Stimulated activated CD8-positive, alpha-beta memory T cell treated with anti-CD3 and anti-CD28 coated beads, Interleukin-4, amount 100 ng/mL, for 1 hour (primary cell): ENCODE results near the gene TSPYL4.

Source experiments
- DNase-seq, 2 donors: peaks; one replicate each; pipeline ENCODE4 v3.0.0-alpha.2; 2020; ENCODE audit warnings: low read depth in 2 of 2, low spot score in 1 of 2

The TSPYL4 gene

DNA sequence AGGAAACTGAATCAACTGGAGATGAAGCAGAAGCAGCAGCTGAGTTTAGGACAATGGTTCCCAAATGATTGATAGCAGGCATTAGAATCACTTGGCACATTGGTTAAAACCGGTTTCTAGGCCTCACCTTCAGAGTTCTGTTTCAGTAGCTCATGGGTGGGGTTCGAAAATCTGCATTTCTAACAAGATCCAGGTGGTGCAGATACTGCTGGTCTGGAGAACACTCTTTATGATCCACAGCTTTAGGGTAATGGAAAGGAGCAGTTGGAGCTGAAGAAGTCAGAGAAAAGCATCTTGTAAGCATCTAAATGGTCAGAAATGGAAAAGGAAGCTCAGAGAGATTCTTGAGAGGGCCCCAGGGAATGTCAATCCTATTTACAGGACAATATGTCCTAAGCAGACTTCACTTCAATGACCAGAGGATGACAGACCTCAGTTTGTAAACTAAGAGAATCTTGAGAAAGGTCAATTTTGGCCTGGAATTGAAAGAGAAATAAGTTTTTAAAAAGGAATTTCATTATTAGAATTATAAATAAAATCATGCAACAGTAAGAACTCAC, 17.4 kb upstream of the TSPYL4 start:
- DNase-seq = no peak

DNA sequence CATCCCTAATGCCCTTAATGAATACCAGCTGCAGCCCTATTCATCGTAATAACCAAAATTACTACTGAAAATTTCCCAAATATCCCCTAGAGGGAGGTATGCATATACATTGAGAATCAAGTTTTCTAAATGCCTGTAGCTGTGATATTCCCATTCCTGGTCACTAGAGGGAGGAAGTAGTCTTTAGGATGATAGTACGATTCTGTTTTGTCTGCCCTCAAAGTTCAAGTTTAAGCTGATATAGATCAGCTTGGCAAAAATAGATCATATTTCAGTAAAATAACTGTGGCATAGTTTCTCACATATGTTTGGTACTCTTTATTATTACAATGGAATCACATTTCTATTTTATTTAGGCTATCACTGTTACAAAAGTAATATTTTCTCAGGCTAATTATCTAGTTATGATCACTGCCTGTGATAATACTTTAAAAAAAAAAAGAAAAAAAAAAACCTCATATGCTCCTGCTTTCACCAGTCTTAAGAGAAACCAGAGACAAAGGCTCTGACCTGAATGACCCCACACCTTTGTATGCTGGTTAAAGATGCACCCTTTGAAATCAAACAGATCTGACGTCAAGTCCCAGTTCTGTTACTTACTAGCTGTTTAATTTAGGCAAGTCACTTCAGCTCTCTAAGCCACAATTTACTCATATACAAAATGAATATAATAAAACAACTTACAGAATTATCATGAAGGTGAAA, 14.9 kb upstream of the TSPYL4 start:
- no peak for DNase-seq

DNA sequence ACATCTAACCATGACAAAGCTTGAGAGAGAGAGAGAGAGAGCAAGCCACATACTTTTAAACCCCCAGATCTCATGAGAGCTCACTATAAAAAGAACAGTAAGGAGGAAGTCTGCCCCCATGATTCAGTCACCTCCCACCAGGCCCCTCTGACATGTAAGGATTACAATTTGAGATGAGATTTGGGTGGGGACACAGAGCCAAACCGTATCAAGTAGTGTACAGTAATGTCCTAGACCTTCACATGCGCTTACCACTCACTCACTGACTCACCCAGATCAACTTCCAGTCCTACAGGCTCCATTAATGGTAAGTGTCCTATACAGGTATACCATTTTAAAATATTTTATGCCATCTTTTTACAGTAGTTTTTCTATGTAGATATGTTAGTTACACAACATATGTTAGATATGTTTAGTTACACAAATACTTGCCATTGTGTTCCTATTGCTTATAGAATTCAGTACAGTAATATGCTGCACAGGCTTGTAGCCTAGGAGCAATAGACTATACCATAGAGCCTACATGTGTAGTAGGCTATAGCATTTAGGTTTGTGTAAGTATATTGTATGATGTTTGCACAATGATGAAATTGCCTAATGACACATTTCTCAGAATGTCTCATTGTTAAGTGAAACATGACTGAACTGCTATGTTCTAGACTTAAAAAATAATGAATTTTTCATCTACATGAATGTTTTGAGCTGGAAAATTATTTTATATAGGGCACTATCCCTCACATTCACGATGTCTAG, 14.1 kb upstream of the TSPYL4 start:
- DNase-seq = no peak

DNA sequence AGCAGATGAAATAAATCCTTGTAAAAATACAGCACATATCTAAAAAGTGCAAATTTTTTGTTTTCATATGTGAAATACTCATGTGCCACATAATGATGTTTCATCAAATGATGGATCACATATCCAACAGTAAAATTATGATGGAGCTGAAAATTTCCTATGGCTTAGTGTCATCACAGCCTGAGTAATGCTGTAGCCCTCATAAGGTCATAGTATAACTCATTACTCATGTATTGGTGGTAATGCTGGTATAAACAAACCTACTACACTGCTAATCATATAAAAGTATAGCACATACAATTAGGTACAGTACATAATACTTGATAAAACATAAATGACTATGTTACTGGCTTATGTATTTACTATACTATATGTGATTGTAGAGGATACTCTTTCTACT, 12.9 kb upstream of the TSPYL4 start:
- DNase-seq = no peak

DNA sequence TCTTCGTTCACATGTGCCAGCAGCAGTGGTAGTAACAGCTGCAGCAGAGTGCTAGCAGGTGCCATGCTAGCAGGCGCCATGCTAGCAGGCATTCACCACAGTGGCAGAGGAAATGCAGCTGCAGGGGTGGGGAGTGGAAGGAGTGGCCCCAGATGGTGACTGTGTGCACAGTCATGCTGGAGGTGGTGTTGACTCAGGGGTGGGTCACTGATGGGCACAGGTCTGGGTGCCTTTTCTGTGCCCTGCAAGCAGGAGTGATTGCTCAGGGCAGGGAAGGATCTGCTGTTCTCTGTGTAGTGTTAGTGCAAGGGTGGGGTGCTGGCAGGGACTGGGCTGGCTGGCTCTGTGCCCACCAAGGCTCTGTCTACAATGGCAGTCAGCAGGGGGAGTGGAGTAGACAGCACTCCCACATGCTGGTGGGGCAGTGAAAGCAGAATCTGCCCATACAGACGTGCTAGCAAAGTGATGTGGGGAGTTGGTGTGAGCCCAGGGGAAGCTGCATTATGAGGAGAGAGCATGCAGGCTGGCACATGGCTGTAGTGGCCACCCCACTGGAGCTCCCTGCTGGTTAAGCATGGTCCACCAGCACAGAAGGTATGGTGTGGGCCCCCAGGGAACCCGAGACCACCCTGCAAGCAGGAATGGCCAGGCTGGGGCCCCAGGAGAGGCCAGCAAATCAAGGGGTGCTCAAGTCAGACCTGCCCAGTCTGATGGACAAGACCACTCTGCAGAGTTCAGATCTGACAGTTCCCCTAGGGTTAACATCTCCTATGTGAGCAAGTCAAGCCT, 11.4 kb upstream of the TSPYL4 start:
- DNase-seq = no peak

DNA sequence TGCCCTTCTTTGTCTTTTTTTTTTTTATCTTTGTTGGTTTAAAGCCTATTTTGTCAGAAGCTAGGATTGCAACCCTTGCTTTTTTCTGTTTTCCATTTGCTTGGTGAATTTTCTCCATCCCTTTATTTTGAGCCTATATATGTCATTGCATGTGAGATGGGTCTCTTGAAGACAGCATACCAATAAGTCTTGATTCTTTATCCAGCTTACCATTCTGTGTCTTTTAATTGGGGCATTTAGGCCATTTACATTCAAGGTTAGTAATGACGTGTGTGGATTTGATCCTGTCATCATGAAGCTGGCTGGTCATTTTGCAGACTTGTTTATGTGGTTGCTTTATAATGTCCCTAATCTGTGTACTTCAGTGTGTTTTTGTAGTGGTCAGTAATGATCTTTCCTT, 9.5 kb upstream of the TSPYL4 start:
- DNase-seq = no peak

DNA sequence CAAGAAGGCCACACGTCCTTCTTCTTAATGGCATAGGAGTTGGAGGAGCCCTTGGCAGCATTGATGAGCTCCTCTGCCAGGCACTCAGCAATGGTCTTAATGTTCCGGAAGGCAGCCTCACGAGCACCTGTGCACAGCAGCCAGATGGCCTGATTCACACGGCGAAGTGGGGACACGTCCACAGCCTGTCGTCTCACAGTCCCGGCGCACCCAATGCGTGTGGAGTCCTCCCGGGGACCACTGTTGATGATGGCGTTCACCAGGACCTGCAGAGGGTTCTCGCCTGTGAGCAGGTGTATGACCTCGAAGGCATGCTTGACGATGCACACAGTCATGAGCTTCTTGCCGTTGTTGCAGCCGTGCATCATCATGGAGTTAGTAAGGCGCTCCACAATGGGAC, 4.6 kb upstream of the TSPYL4 start:
- DNase-seq = no peak

DNA sequence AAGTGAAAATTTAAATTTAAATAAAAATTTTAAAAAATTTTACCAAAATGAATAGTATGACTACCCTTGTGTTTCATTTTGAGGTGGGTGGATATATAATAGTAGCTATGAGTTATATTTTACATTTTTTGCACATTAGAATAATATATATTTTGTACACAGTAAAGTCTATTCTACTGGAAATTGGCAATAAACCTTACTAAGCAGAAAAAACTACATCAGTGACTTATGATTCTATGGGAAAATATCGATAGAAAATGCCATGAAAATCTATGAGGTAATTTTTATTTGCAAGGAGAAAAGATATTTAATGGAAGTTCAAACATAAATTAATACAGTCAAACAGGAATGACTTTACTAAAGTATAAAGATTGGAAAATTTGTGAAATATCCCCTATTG, 2.8 kb upstream of the TSPYL4 start:
- no peak for DNase-seq

DNA sequence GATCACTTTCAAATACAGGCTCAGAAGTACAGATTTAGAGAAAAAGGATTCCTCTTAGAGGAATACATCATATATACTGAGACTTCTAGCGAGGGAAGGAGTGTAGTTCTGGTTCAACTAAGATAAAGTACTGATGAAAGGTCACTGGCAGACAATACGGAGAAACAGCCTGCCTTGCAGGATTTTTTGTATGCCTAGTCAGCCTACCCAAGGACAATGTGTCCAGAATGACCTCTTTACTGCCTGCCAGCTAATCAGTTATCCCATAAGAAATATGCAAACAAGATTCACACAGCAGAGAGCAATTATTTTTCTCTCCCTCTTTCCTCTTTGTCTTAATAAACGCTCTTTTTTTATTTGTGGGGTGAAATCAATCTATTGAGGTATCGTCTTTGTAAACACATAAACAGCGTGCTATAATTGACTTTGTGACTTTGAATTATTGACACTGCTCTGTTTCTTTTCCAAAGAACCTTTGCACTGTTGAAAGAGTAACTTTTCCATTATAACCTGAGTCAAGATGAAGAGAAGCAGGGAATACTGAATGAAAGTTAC, 1.4 kb upstream of the TSPYL4 start:
- DNase-seq = no peak

DNA sequence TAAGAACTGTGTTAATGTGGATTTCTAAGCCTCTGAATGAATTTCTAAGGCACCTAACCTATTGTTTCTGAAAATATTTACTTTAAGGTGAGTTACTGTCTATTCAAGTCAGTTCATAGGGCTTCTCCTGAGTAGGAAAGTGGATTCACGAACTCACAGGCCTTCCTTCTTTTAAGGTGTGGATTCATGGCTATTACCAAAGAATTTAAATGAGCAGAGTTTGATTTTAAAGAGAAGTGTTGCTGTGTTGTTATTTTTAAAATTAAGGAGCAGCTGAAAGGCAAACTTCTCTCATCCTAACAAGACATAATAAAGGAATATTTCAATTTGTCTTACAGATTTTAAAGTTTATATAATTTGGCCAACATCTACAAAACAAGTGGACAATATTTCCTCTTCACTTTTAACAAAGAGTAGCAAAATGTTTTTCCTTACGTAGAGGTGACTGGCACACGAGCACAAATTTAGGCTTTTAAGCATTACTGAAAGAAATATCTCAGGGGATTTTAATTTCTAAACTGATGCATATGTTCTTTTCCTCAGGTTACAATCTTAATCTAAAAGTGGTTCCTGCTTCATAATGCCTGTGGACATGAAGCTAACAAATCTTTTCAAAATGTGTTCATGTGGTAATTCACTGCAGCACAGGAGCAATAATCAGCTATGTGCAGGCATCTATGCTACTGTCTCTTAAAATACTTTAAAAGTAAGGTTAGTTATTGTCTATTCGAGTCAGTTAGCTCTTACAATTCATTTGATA, 602 bp upstream of the TSPYL4 start:
- DNase-seq = no peak

DNA sequence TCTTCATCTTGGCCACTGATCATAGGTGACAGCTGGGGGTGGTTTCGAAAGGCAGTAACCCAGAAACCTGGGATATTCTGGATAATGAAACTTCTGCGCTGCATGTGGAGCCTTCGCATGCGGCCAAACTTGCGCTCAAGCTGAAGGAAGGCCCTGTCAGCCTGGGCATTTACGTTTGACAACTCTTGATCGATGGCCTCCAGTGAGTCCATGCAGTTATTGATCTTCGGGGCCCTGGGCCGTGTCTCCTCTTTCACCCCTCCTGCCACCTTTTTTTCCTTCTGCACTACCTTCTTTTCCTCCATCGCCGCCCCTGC, 729 bp downstream of the TSPYL4 start:
- no peak for DNase-seq

DNA sequence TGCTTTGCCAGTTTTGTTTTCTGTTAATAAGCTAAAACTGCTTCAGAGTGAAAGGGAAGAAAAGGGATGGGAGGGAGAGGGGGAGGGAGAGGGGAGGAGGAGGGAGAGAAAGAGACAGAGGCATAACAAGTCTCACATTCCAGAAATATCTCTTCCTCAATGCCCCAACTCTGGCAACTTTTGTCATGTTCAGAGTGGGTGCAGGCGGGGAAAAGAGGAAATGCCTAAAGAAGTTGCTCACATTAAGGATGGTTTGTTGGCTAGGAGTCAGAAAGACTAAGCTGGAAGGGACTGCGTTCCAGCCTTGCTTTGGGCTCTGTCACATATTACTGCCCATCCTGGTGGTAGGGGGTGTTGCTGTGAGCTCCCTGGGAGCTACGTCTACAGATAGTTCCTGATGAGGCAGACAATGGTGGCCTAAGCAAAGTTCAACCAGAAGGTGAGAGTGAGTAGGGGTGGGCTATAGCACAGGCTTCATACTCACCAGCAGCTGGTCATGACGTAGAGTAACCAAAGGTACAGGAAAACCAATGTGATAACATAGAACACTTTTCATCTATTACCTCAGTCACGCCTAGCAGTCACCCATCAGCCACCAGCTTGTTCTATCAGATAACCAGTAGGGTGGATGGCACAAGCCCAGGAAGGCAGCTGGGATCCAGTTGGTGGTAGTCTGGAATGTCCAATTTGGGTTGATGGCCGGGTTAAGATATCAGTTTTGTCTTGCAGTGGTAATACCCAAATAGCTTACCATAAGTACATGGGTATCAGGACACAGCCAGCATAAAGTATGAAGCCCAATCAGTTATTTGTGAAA, 2.1 kb downstream of the TSPYL4 start:
- DNase-seq = no peak

DNA sequence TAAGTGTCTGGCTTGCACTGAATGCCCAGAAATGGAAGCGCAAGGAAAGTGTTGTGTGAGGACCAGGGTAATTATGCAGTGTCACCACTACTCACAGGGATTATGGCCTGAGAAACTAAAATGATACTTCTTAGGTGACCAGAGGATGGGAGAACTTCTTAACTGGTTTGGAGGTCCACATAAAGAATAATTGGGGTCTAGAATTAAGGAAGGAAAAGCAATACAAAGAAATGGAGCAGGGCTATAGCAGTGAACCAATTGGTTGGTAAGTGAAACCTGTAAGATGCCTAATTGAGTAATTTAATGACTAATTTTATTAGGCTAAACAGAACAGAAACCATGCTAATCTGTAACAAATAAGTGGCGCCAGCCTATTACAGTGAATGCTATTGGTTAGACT, 5.3 kb downstream of the TSPYL4 start:
- DNase-seq = no peak

DNA sequence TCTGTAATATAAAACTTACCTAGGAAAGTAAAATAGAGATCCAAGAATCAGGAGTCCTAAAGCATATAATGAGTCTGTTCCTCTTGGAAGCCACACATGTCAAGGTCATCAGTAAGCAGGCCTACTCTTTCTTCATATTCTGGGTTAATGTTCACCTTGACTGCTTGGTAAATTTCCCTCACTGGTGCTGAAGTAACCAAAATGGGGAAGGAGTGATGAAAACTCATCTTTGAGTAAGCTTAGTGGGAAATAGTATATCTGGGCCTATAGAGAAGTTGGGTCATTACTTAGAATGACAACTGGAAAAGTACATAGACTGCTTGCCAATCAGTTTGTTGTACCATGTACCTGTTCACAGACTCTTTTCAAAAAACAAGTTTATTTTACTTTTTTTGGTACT, 6.6 kb downstream of the TSPYL4 start:
- no peak for DNase-seq

DNA sequence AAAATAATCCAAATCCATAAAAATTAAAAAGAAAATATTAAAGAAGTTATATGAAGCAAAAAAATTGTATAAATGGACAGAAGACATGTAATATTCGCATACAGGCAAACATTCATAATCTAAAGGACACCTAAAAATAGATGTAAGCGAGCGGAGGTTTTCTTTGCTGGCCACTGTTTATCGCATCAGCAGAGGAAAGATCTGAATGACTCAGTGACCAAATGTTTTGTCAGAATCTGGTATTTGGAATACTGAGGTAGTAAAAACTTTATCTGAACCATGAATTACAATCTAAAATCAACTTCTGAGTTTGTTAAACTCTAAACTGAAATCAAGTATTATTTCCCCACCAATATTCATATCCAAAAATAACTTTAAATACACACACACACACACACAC, 7.8 kb downstream of the TSPYL4 start:
- no peak for DNase-seq

DNA sequence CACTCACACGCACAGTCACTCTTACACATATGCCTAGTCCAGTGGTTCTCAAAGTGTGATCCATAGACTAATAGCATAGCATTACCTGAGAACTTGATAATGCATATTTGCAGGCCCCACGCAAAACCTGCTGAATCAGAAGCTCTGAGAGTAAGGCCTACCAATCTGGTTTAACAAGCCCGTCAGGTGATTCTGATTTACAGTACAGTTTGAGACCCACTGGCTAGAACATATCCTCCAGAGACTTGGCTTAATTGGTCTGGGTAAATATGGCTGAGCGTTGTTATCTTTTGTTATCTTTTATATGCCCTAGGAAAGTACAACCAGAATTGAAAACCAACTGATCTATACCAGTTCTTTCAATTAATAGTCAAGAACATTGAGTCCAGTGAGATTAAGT, 9.6 kb downstream of the TSPYL4 start:
- no peak for DNase-seq

DNA sequence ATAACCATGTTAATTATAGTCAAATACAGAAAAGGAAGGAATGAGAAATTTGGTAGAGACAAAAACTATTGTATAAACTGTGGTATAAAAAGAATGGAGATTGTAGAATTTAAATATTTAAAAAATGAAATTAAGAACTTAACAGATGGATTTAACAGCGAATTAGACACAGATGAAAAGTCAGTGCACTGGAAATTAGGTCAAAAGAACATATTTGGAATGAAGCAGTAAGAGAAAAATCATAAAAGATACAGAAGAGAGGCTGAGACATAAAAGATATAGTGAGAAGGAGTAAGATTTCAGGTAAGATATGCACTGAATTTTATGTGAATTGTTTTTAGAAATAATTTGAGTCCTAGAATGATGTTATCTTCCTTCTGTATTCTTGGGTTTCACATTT, 14.0 kb downstream of the TSPYL4 start:
- no peak for DNase-seq

DNA sequence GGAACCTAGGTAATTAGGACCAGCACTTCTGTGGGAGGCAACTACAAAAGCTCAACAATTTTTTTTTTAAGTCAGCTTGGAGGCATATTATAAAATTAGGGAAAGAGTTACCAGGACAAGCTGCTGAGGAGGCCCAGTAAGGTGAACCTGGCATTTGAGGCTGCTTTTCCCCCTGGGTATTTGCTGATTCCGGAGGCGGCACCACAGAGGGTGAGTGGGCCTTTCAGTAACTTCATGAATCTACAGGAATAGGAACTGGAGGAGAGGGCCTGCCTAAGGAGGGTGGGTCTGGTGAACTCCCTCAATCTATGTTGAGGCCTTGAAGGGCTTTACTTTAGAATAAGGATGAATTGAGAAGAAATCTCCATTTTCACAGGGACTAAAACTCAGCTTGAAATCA, 14.6 kb downstream of the TSPYL4 start:
- DNase-seq = no peak

DNA sequence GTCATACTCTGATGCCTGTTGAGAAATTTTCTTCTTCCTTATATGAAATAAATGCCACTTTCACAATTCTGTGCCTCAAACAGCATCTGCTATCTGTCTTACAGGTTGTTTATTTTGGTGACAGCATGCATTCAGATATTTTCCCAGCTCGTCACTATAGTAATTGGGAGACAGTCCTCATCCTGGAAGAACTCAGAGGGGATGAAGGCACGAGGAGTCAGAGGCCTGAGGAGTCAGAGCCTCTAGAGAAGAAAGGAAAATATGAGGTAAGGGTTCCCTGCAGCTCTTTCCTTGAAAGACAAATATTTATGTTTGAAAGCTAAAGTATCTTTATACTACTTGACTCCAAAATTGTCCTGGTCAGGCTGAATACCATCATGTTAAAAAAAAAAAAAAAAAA, 15.8 kb downstream of the TSPYL4 start:
- DNase-seq = no peak

DNA sequence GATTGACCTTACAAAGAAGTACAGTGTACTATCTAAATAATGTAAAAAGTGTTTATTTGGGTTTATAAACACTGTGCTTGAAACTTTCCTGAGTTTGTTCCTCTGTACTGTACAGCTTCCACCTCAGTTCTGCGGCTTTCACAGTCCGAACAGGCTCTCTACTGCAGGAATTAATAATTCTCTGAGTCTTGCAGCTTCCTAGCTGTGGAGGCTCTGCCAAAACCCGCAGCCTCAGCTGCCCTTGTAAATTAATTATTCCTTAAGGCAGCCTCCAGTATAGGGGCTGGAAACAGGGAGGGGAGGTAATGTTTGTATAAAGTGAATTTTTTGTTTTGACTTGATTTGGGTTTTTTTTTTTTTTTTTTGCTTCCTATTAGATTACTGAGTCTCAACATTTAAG, 19.2 kb downstream of the TSPYL4 start:
- no peak for DNase-seq
